DMS 273 treated with DMSO at 0.1 percent for 48 hours (cell line): ENCODE data around the gene NFILZ.

Experiments
- DNase-seq: peaks from one replicate; lab custom pipeline; 2025; lab: John Stamatoyannopoulos, UW

The NFILZ gene

DNA sequence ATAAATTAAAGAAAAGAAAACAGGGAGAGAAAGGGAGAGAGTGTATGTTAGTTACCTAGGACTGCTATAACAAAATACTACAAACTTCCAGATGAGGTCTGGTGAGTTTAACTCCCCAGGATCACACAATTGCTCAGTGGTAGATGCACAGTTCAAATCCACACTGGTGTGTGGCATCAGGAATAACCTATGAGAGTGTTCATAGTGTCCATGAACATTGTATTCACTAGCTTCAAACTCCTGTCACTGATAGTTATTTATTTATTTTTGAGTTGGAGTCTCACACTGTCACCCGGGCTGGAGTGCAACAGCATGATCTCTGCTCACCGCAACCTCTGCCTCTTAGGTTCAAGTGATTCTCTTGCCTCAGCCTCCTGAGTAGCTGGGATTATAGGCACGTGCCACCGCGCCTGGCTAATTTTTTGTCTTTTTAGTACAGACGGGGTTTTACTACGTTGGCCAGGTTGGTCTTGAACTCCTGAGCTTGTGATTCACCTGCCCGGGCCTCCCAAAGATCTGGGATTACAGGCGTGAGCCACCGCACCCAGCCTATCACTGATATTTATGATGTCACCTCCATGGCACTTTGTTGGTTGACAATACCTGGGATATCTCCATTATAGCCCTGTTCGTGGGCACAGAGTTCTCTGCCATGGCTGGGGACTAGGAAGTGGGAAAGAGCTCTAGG is at the start of gene NFILZ:
NFILZ (plus strand) TSS at position 638 of the 688 bp plus-strand sequence. CDS start 46,133 bp downstream, outside the sequence.
- no peak for DNase-seq

GRCh38 chr19:8580710-8581281 is 49.6 kb upstream of the NFILZ start:
- no peak for DNase-seq

GRCh38 chr19:8584965-8585893 is 45.2 kb upstream of the NFILZ start:
- no peak for DNase-seq

DNA sequence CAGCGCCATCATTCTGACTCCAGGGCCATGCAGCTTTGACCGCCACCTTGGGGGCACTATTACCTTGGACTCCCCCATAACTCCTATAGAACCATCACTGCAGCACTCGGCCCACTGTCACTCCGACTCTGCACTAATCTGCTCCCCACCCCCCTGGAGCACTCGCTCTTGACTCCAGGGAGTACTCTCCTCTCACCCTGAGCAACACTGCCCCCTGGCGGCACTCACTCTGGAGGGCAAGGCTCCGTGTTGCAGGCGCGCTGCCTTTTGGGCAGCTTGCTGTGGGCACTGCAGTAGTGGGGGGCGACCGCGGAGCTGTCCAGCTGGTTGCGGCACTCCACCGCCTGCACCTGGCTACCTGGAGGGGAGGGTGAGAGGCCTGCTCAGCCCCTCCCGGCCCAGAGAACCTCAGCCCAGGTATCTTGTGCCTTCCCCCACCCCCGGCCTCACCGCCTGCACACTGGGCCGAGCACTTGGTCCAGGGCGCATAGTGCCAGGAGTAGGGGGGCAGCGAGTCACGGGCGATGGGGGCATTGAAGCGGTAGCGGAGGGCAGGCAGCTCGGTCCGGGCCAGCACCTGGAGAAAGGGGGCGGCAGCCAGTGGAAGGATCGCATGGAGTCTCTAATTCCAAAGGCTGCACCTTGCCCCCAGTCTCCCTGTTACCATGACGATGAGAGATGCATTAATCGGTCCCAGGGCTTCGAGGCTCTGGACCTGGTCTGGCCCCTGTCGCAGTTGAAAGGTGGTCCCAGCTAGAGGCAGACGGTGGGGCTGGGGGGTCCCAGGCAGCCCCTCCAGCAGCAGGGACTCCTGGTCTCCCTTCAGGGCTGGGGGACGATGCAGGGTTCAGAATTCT is 44.3 kb upstream of the NFILZ start:
- no peak for DNase-seq

GRCh38 chr19:8589177-8589714 is 41.2 kb upstream of the NFILZ start:
- no peak for DNase-seq

DNA sequence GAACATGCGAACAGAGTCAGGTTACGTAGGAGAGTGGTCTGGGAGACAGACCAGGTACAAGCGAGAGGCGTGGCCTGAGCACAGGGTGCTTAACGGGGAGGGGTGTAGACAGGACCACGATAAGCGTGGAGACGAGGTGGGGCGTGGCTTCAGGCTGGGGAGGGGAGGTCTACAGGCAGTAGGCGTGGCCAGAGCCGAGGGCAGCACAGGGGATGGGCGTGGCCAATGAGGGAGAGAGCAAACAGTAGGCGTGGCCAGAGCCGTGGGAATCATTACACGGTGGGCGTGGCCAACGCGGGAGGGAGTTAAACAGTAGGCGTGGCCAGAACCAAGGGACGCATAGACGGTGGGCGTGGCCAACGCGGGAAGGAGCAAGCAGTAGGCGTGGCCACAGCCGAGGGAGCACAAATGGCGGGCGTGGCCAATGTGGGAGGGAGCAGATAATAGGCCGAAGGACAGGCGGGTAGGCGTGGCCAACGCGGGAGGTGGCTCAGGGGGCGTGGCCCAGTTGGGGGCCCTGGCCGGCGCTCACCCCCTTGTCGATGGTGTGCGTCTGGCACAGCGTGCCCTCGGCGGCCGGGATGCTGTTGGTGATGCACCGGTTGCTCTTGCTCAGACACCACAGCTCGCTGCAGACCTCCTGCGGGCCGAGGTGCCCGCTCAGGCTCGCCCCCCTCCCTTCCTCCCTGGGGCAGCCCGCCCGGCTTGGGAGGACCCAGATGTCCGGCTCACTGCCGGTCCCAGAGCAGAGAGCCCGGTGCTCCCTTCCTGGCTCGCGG is 38.0 kb upstream of the NFILZ start:
- no peak for DNase-seq

DNA sequence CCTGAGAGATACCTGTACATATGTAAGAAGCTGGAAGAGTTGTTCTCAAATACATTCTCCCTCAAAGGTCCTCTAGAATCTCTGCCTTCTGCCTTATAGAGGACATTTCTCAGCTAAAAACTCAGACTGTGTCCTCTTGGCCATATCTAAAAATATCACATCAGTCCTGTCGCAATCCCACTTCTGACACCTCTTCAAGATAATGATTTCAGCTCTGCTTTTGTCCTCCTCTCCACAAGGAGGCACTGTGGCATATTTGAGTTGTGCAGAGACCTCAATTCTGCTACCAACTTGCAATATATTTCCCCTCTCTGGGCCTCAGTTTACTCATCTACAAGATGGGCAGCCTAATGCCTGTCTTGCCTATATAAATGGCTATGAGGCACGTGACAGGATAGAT is 36.5 kb upstream of the NFILZ start:
- DNase-seq, result no peak

DNA sequence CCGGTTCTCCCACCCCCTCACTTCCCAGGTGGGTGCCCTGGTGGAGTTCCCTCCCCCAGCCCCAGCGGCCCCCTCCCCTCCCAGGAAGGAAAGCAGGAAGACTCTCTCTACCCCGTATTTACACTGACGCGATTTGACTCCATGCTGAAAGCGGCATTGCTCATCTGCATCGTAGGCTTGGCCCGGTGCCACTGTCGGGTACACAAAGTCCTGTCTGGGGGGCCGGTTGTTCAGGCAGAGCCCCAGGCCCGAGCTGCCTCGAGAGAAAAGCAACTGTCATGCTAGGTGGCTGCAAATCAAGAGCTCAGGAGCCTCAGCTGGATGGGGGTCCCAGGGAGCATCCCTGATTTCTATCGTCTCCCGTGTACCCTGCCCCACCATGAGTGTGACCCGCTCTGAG is 34.8 kb upstream of the NFILZ start:
- DNase-seq, result no peak

GRCh38 chr19:8596168-8596567 is 34.3 kb upstream of the NFILZ start:
- no peak for DNase-seq

GRCh38 chr19:8600064-8600463 is 30.4 kb upstream of the NFILZ start:
- no peak for DNase-seq

DNA sequence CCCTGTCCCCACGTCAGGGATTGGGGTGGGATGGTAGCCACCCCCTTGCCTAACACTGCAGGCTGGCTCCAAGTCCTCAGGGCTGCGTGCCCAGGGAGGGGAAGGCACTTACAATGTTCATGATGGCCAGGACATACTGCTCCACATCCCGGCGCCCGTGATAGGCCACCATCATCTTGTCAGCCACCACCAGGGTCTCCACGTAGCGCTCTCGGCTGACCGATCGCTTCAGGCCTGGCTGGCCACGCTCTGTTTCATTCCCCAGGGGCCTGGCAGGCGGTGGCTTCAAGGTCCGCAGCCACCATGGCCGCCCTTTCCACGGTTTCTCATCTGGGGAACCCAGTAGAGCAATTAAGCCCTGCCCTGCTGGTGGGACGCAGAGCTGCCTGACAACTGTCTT is 29.6 kb upstream of the NFILZ start:
- no peak for DNase-seq

DNA sequence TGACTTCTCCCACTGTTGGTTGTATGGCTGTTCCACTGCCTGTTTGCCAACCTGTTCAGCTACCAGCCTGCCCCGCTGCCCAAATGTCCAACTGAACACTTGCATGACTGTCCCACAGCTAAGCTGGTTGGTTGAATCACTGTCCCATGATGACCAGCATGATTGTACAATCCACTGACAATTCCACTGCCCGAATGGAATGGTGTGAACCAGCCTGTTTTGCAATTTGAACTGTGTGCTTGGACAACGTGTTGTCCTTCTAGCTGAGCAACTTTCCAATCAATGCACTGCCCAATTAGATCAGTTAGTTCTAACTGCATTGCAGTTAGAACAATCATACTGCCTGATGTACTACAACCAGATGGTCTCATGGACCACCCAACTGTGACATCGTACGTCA is 28.6 kb upstream of the NFILZ start:
- no peak for DNase-seq

GRCh38 chr19:8605514-8605913 is 24.9 kb upstream of the NFILZ start:
- DNase-seq, result no peak

DNA sequence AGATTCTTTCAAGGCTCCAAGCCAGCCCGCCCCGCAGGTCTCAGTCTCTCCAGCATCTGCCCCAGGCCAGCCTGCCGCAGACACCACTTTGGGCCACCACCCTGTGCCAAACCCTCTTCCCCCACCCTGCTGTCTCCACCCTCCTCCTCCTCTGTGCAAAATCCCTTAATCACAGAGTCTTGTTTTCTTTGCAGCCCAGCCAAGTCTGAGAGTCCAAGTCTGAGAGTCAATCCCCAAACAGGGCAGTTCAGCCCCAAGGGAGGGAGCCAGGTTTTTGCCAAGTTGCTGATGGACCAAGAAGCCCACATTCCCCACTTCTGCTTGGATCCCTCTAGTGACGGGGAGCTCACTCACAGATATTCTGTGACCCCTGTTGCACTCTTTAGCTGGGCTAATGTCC is 23.0 kb upstream of the NFILZ start:
- DNase-seq, result no peak

DNA sequence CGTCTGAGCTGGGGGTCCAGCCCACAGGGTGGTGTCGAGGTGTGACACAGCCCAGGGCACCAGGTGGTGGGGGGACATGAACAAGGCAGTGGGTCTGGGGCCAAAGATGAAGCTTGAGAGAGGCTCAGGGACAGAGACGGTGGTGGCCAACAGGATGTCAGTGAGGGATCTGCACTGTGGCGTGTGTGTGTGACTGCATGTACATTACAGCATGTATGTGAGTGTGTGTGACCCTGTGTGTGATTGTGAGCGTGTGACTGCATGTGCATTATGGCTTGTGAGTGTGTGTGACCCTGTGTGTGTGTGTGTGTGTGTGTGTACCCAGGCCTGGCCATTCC is 21.5 kb upstream of the NFILZ start:
- no peak for DNase-seq

DNA sequence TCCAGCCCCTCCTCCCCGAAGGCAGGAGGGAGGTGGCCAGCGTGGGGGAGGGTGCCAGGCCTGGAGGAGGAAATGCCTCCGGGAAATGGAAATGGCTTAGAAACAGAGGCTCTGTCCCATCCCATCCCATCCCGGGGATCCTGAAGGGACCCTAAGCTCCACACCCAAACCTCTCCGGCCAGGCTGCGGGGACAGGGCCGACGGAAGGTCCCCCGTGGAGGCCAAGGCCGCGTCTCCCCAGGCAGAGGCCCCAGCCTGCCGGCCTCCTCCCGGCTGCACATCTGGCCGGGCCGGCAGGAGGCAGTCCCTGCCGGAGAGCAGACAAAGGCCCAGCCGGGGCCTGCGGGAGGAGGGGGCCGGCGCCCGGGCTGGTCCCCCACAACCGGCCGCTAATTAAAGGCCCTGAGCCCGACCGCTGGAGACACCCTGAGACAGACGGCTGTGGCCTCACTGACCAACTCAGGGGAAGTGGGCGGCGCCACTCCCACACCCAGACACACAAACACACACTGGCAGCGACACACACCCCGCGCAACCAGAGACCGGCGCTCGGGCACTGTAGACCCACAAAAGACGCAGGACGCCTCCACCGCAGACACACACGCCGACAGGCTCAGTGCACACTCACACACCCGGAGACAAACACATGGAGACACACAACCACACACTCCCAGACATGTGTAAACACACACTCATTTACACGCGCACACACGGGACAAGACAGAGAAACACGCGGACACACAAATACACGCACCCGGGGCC is 21.0 kb upstream of the NFILZ start:
- no peak for DNase-seq

GRCh38 chr19:8610041-8610935 is 20.1 kb upstream of the NFILZ start, which contains the start of gene ADAMTS10:
ADAMTS10 (minus strand) TSS chr19:8610715; CDS start chr19:8605710, 5,005 bp downstream.
- no peak for DNase-seq

DNA sequence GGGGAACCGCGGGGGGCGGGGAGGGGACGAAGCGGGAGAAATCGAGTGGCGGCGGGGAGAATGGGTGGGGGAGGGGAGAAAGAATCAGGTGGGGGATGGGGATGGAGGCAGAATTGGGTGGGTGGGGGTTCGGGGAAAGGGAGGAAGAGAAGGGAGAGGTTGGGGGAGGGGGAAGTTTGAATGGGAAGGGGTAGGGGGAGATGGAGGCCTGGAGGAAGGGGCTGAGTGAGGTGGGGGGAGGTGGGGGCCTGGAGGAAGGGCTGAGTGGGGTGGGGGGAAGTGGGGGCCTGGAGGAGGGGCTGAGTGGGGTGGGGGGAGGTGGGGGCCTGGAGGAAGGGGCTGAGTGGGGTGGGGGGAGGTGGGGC is 19.5 kb upstream of the NFILZ start:
- no peak for DNase-seq

GRCh38 chr19:8611391-8611876 is 19.0 kb upstream of the NFILZ start:
- DNase-seq, result no peak
